H1 (cell line): ENCODE results near the gene KISS1. TPM values are rescaled to one million over a fixed set of nuclear protein-coding genes. Genes with fewer than 3 reads are reported as not detected.

Experiments
- CTCF ChIA-PET: fragments of 300-600 bp; sonication (Branson Sonifier 250); formaldehyde crosslinking; loops from one replicate; lab custom pipeline; 2021; ENCODE audit not compliant: partially characterized antibody; lab: Charles Lee
- POLR2A ChIA-PET: fragments of 300-600 bp; sonication (Branson Sonifier 250); formaldehyde crosslinking; loops from one replicate; lab custom pipeline; 2021; ENCODE audit warnings: inconsistent platforms; ENCODE audit not compliant: partially characterized antibody; lab: Charles Lee
- DNase-seq, 2 experiments: peaks; one replicate each; pipeline versions ENCODE4 v3.0.0 to v3.0.0-alpha.2; 2010 to 2022; ENCODE audit warnings: low spot score in 2 of 2, low read depth in 1 of 2, mixed read lengths in 1 of 2
- FAIRE-seq: peaks from 2 replicates; lab custom pipeline; 2011; peaks lifted over from hg19 to GRCh38; lab: Jason Lieb, UNC
- H2AFZ ChIP-seq: 2 replicates; pipeline ENCODE4 v1.8.1; 2012; ENCODE audit warnings: low read length, inconsistent platforms
- H2AK5ac ChIP-seq: 2 replicates; pipeline ENCODE4 v1.6.1; 2013; ENCODE audit warnings: low read depth, low read length
- H2BK120ac ChIP-seq: replicated peaks from 2 replicates; pipeline ENCODE3; 2013; ENCODE audit warnings: low read depth, low read length, inconsistent platforms
- H2BK12ac ChIP-seq: 2 replicates; pipeline ENCODE4 v1.6.1; 2013; ENCODE audit warnings: low read depth, low read length
- H2BK15ac ChIP-seq: 2 replicates; pipeline ENCODE4 v1.6.1; 2013; ENCODE audit warnings: low read length
- H2BK20ac ChIP-seq: 2 replicates; pipeline ENCODE4 v1.6.1; 2013; ENCODE audit warnings: low read length
- H2BK5ac ChIP-seq: 2 replicates; pipeline ENCODE4 v1.6.1; 2013; ENCODE audit warnings: low read depth, low read length
- H3K14ac ChIP-seq: 2 replicates; pipeline ENCODE4 v1.6.1; 2013; ENCODE audit warnings: inconsistent platforms; ENCODE audit not compliant: insufficient read length
- H3K18ac ChIP-seq: 2 replicates; pipeline ENCODE4 v1.6.1; 2013; ENCODE audit warnings: low read length; ENCODE audit errors: extremely low read depth
- H3K23ac ChIP-seq: 2 replicates; pipeline ENCODE4 v1.6.1; 2013; ENCODE audit warnings: inconsistent platforms; ENCODE audit not compliant: insufficient read length
- H3K23me2 ChIP-seq: 2 replicates; pipeline ENCODE4 v1.6.1; 2013; ENCODE audit warnings: low read depth, low read length
- H3K27ac ChIP-seq: 2 replicates; pipeline ENCODE4 v1.6.1; 2011; ENCODE audit warnings: low read depth, low read length, inconsistent platforms
- H3K27me3 ChIP-seq, 4 experiments: replicated peaks in 1 of 4; 1 replicate in 1 of 4; 2 replicates in 3 of 4; pipeline versions ENCODE4 v1.6.1 to v1.8.1; 2011 to 2013; ENCODE audit warnings: low read length in 3 of 4, mild to moderate bottlenecking in 3 of 4, inconsistent platforms in 2 of 4, mixed read lengths in 2 of 4, moderate library complexity in 1 of 4; ENCODE audit not compliant: control insufficient read depth in 3 of 4, insufficient read depth in 3 of 4; ENCODE audit errors: extremely low read depth in 1 of 4
- H3K36me3 ChIP-seq, 4 experiments: 2 replicates each; pipeline versions ENCODE4 v1.6.1 to v1.8.1; 2011 to 2013; ENCODE audit warnings: mild to moderate bottlenecking in 4 of 4, low read length in 3 of 4, moderate library complexity in 2 of 4, control low read depth in 1 of 4, inconsistent platforms in 1 of 4; ENCODE audit not compliant: insufficient read depth in 4 of 4, control insufficient read depth in 2 of 4
- H3K4ac ChIP-seq: replicated peaks from 2 replicates; pipeline ENCODE3; 2013; ENCODE audit warnings: low read length, low read depth, mixed read lengths, inconsistent platforms; ENCODE audit not compliant: insufficient read length
- H3K4me1 ChIP-seq, 4 experiments: replicated peaks in 1 of 4; 1 replicate in 1 of 4; 2 replicates in 3 of 4; pipeline versions ENCODE4 v1.6.1 to v1.8.1; 2011 to 2013; ENCODE audit warnings: low read length in 3 of 4, inconsistent platforms in 2 of 4, mixed read lengths in 1 of 4; ENCODE audit not compliant: insufficient read depth in 4 of 4, control insufficient read depth in 3 of 4
- H3K4me2 ChIP-seq, 2 experiments: 2 replicates each; pipeline versions ENCODE4 v1.6.1 to v1.8.1; 2011 to 2013; ENCODE audit warnings: low read depth in 2 of 2, low read length in 2 of 2, control low read depth in 1 of 2, inconsistent platforms in 1 of 2, mild to moderate bottlenecking in 1 of 2; ENCODE audit not compliant: insufficient read depth in 1 of 2
- H3K4me3 ChIP-seq, 4 experiments: fragments of 200-600, 300-600 bp in 1 of 4; sonication (generic), shearing (Covaris generic), sonication (Bioruptor Twin) in 1 of 4; 2 replicates each; pipeline versions ENCODE4 v1.5.1 to v1.8.1; 2011 to 2016; ENCODE audit warnings: low read length in 4 of 4, low read depth in 3 of 4, control low read depth in 2 of 4, inconsistent platforms in 2 of 4, mild to moderate bottlenecking in 2 of 4, mixed read lengths in 1 of 4, moderate library complexity in 1 of 4; ENCODE audit not compliant: insufficient read depth in 2 of 4; ENCODE audit errors: extremely low read depth in 1 of 4
- H3K56ac ChIP-seq: replicated peaks from 2 replicates; pipeline ENCODE3; 2013; ENCODE audit warnings: low read depth, mild to moderate bottlenecking, mixed read lengths, low read length, inconsistent platforms; ENCODE audit not compliant: insufficient read length
- H3K79me1 ChIP-seq: 2 replicates; pipeline ENCODE4 v1.6.1; 2013; ENCODE audit warnings: low read depth, low read length, control low read depth
- H3K79me2 ChIP-seq, 2 experiments: 2 replicates each; pipeline versions ENCODE4 v1.6.1 to v1.8.1; 2012 to 2013; ENCODE audit warnings: low read length in 2 of 2, mild to moderate bottlenecking in 2 of 2, inconsistent platforms in 1 of 2; ENCODE audit not compliant: insufficient read depth in 2 of 2, control insufficient read depth in 1 of 2
- H3K9ac ChIP-seq, 4 experiments: replicated peaks in 1 of 4; 1 replicate in 1 of 4; 2 replicates in 3 of 4; pipeline versions ENCODE4 v1.6.1 to v1.8.1; 2011 to 2013; ENCODE audit warnings: low read depth in 3 of 4, low read length in 3 of 4, control low read depth in 2 of 4, mild to moderate bottlenecking in 2 of 4, moderate library complexity in 2 of 4, inconsistent platforms in 1 of 4; ENCODE audit errors: extremely low read depth in 1 of 4
- H3K9me3 ChIP-seq, 2 experiments: 2 replicates each; pipeline versions ENCODE4 v1.6.1 to v1.8.1; 2012 to 2013; ENCODE audit warnings: mild to moderate bottlenecking in 2 of 2, moderate library complexity in 2 of 2, control low read depth in 1 of 2, inconsistent platforms in 1 of 2, low read depth in 1 of 2, low read length in 1 of 2, mixed read lengths in 1 of 2; ENCODE audit not compliant: insufficient read depth in 2 of 2
- H4K20me1 ChIP-seq, 2 experiments: replicated peaks in 1 of 2; 2 replicates each; pipeline versions ENCODE3 to v1.8.1; 2011 to 2013; ENCODE audit warnings: inconsistent platforms in 2 of 2, low read length in 2 of 2, mild to moderate bottlenecking in 1 of 2; ENCODE audit not compliant: insufficient read depth in 2 of 2, control insufficient read depth in 1 of 2
- H4K5ac ChIP-seq: 2 replicates; pipeline ENCODE4 v1.6.1; 2013; ENCODE audit warnings: low read length, low read depth, mixed read lengths, inconsistent platforms; ENCODE audit not compliant: insufficient read length
- H4K8ac ChIP-seq: 2 replicates; pipeline ENCODE4 v1.8.0; 2013; ENCODE audit warnings: mild to moderate bottlenecking, moderate library complexity, low read length, inconsistent platforms; ENCODE audit not compliant: insufficient read depth; ENCODE audit errors: extremely low read depth
- H4K91ac ChIP-seq: replicated peaks from 2 replicates; pipeline ENCODE3; 2013; ENCODE audit warnings: low read length, mixed read lengths, inconsistent platforms; ENCODE audit not compliant: insufficient read length
- GABPA ChIP-seq: IDR thresholded peaks from 2 replicates; pipeline ENCODE4 v1.6.1; 2011; ENCODE audit warnings: mild to moderate bottlenecking, low read length, moderate library complexity, borderline replicate concordance; ENCODE audit not compliant: insufficient read depth
- HDAC6 ChIP-seq: IDR thresholded peaks from one replicate; pipeline ENCODE4 v1.7.1; 2012; ENCODE audit warnings: low read depth, mild to moderate bottlenecking, inconsistent platforms, low read length, moderate library complexity
- JUN ChIP-seq: IDR thresholded peaks from 2 replicates; pipeline ENCODE4 v1.6.1; 2011; ENCODE audit warnings: low read depth, mild to moderate bottlenecking, improper control_type of control experiment, low read length
- KDM5A ChIP-seq: fragments of 200-600 bp; IDR thresholded peaks from 2 replicates; pipeline ENCODE4 v1.7.1; 2012; ENCODE audit warnings: mild to moderate bottlenecking, low read length, inconsistent platforms, mixed read lengths
- POU5F1 ChIP-seq: IDR thresholded peaks from 2 replicates; pipeline ENCODE4 v1.6.1; 2011; ENCODE audit warnings: low read depth, mild to moderate bottlenecking, low read length, moderate library complexity
- TCF12 ChIP-seq: IDR thresholded peaks from 2 replicates; pipeline ENCODE4 v1.6.1; 2011; ENCODE audit warnings: low read depth, mild to moderate bottlenecking, low read length
- TEAD4 ChIP-seq: IDR thresholded peaks from 2 replicates; pipeline ENCODE4 v1.6.1; 2012; ENCODE audit warnings: low read depth, low read length, inconsistent platforms, mixed read lengths
- WGBS, 2 experiments: shearing (Covaris generic) in 1 of 2; methylation state at CpG; one replicate each; pipeline versions ENCODE4 v1.1.6 to v1.1.7; 2013 to 2015; ENCODE audit warnings: low lambda C conversion rate in 2 of 2, mixed read lengths in 2 of 2, inconsistent platforms in 1 of 2, low coverage in 1 of 2, missing lambda C conversion rate in 1 of 2; ENCODE audit not compliant: insufficient replicate concordance in 2 of 2, insufficient coverage in 1 of 2, insufficient read length in 1 of 2; ENCODE audit errors: extremely low coverage in 1 of 2, missing lambda C conversion rate in 1 of 2; 5-methylcytosine and 5-hydroxymethylcytosine counted together
- polyA plus RNA-seq, 7 experiments: library from polyadenylated mRNA; depleted of rRNA in 3 of 7; stranded (reverse) in 5 of 7; unstranded in 2 of 7; fragments of >200 nt in 5 of 7; fragments of 200-250 nt in 2 of 7; gene quantifications; 1 replicate in 5 of 7; 2 replicates in 1 of 7; 4 replicates in 1 of 7; pipeline versions ENCODE4 v1.2.1 to v1.2.3, GENCODE V29; 2011 to 2013; ENCODE audit warnings: missing spikeins in 2 of 7, mixed read lengths in 2 of 7
- total RNA-seq: library from RNA; stranded (reverse); fragmentation: NEBNext Ultra II Directional; extraction: Animal tissue kit (Norgen Biotek cat#: 25700); gene quantifications from 2 replicates; pipeline ENCODE4 v1.2.1, GENCODE V29; 2021
- TF ChIP-seq, protein P1 (sequence below): IDR thresholded peaks from 2 replicates; pipeline ENCODE4 v1.6.1; 2012; ENCODE audit warnings: low read length, inconsistent platforms

KISS1 gene
- total and polyA plus RNA-seq, 2 of the 8 experiments (the other 6 are each of a cell fraction or from before 2014, with no cell fraction given), result 0.71 TPM; not detected in 1

DNA sequence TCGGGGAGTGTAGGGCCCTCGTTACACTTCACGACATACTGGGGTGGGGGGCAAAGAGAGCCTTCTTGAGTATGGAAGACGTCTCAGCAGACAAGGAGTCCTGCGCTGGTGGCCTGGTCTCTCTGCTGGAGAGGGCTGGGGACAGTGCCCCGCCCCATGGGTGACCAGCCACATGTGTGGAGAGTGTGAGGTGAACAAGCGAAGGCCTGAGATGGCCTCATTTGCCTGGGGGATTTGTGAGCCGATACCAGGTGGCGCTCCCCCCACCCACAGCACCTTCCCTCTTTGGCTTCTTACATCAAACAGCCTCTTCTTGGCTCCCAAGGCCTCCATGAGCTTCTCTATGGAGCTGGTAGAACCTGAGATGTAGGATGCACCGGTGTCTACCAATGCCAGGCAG, 40.4 kb downstream of the KISS1 start:
- DNase-seq, result no peak
- Histone ChIP-seq H3K23ac (no peak overlapping the region), H3K27me3 (peaks cover 0 to 18% (median 14%) of the 10 kb centered on the region in 4 experiments; a peak in 5 of 7 replicates), H3K9me3 (no peaks in the 10 kb centered on the region), H2BK15ac (no peak overlapping the region), H3K27ac (no peak overlapping the region), H4K20me1 (no peaks in the 10 kb centered on the region), H3K18ac (no peak overlapping the region), H4K5ac (no peak overlapping the region), H4K91ac (no peak overlapping the region), H2AFZ (no peak overlapping the region), H2BK120ac (no peak overlapping the region), H3K9ac (no peak overlapping the region), H4K8ac (0 out of 2 replicates have a peak overlapping the region, but pooled peaks have one; percentile 4), H3K79me1 (no peaks in the 10 kb centered on the region), H2BK12ac (no peak overlapping the region), H3K4ac (no peak overlapping the region), H3K79me2 (no peaks in the 10 kb centered on the region), H2AK5ac (no peak overlapping the region), H3K4me3 (no peak overlapping the region), H3K4me1 (peaks cover 0 to 12% (median 7%) of the 10 kb centered on the region in 4 experiments; a peak in 6 of 7 replicates), H2BK20ac (no peak overlapping the region; the same call in 1 of the 2 replicates), H3K23me2 (peaks cover 12% of the 10 kb centered on the region; the same call in 1 of the 2 replicates), H3K56ac (no peak overlapping the region), H3K4me2 (no peak overlapping the region), H3K36me3 (no peaks in the 10 kb centered on the region), H2BK5ac (no peak overlapping the region), H3K14ac (no peak overlapping the region)
- TF ChIP-seq POU5F1 (no peak), TCF12 (no peak), GABPA (no peak), KDM5A (no peak), HDAC6 (no peak), JUN (no peak), TEAD4 (no peak)
- TF ChIP-seq, protein P1, sequence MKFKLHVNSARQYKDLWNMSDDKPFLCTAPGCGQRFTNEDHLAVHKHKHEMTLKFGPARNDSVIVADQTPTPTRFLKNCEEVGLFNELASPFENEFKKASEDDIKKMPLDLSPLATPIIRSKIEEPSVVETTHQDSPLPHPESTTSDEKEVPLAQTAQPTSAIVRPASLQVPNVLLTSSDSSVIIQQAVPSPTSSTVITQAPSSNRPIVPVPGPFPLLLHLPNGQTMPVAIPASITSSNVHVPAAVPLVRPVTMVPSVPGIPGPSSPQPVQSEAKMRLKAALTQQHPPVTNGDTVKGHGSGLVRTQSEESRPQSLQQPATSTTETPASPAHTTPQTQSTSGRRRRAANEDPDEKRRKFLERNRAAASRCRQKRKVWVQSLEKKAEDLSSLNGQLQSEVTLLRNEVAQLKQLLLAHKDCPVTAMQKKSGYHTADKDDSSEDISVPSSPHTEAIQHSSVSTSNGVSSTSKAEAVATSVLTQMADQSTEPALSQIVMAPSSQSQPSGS, result no peak
- no peak for FAIRE-seq
- 85% methylated on average over 10 of the region's 10 CpGs; no CpG with 5 or more reads in 1 of the 2 experiments for WGBS, 2 experiments
- CTCF ChIA-PET, result interaction anchor here (1.2 to 18.7 kb wide), 6 partner anchors 16 to 285 kb away, joined by 3 to 360 read pairs (median 5); partner anchors contain the start of gene KISS1
- POLR2A ChIA-PET, result no interaction called here
